Measurements from ENCODE around the gene TANGO2. TPM values are rescaled to one million over a fixed set of nuclear protein-coding genes. Genes with fewer than 3 reads are reported as not detected.

TANGO2 gene
- total and polyA plus RNA-seq, 9 of the 15 experiments (the other 6 are each of a cell fraction or from before 2014, with no cell fraction given) = 15.5 to 94.9 (median 70.1) TPM

- no peak for TF ChIP-seq HMBOX1 (IDR thresholded peaks at IDR 0.05)
- no peak for TF ChIP-seq NR4A1 (CRISPR knock-in tag; IDR thresholded peaks at IDR 0.05)
- no peak for TF ChIP-seq NR4A1 (tag; IDR thresholded peaks at IDR 0.05)
- TF ChIP-seq THAP7 (CRISPR knock-in tag; IDR thresholded peaks at IDR 0.05) = no peak
- TF ChIP-seq KLF13 (tag; IDR thresholded peaks at IDR 0.05; ENCODE audit: borderline replicate concordance, low read depth) = no peak
- no peak for TF ChIP-seq SMARCB1 (IDR thresholded peaks at IDR 0.05; ENCODE audit: insufficient read length, low read depth)
- TF ChIP-seq HNRNPK (IDR thresholded peaks at IDR 0.05; ENCODE audit: low read depth, low read length, poor library complexity, severe bottlenecking) = no peak
- no peak; the same call in 1 of the 2 replicates for TF ChIP-seq JUNB (CRISPR knock-in tag; conservative IDR thresholded peaks at IDR 0.05)
- TF ChIP-seq E2F3 (CRISPR knock-in tag; IDR thresholded peaks at IDR 0.05) = 0 out of 2 replicates have a peak, but pooled peaks have one; percentile 20
- no peak for TF ChIP-seq RAD51 (IDR thresholded peaks at IDR 0.05; ENCODE audit: borderline replicate concordance, low read depth)
- no peak for TF ChIP-seq JUN (IDR thresholded peaks at IDR 0.05; ENCODE audit: borderline replicate concordance, low read depth, low read length)
- no peak for TF ChIP-seq JUN (CRISPR knock-in tag; IDR thresholded peaks at IDR 0.05; ENCODE audit: borderline replicate concordance)
- TF ChIP-seq CBFB (CRISPR knock-in tag; IDR thresholded peaks at IDR 0.05) = no peak
- TF ChIP-seq ZNF518B (CRISPR knock-in tag; IDR thresholded peaks at IDR 0.05) = no peak
- TF ChIP-seq SRF (CRISPR knock-in tag; IDR thresholded peaks at IDR 0.05) = peak in 1 of 2 experiments; percentile 37; a peak in 1 of 4 replicates
- TF ChIP-seq TEAD4 (IDR thresholded peaks at IDR 0.05; ENCODE audit: low read length) = no peak
- no peak for TF ChIP-seq TEAD4 (CRISPR knock-in tag; IDR thresholded peaks at IDR 0.05; ENCODE audit: borderline replicate concordance)
- no peak for TF ChIP-seq C11orf30 (IDR thresholded peaks at IDR 0.05; ENCODE audit: low read depth)
- no peak for TF ChIP-seq TGIF2 (CRISPR knock-in tag; IDR thresholded peaks at IDR 0.05)
- TF ChIP-seq DPF2 (IDR thresholded peaks at IDR 0.05) = no peak
- TF ChIP-seq, protein P1, sequence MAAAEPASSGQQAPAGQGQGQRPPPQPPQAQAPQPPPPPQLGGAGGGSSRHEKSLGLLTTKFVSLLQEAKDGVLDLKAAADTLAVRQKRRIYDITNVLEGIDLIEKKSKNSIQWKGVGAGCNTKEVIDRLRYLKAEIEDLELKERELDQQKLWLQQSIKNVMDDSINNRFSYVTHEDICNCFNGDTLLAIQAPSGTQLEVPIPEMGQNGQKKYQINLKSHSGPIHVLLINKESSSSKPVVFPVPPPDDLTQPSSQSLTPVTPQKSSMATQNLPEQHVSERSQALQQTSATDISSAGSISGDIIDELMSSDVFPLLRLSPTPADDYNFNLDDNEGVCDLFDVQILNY (CRISPR knock-in tag; IDR thresholded peaks at IDR 0.05) = no peak
- no peak for TF ChIP-seq NONO (IDR thresholded peaks at IDR 0.05; ENCODE audit: low read depth in 2 of 2, low read length in 1 of 2)
These were observed 9.6 kb upstream of the TANGO2 start (continued) for GRCh38 chr22:20011123-20011992.

Data from K562 (cell line).